GM12874 (cell line): ENCODE data around the gene TRIM43B.

ENCODE experiments used
- TF ChIP-seq, protein P1 (sequence below): IDR thresholded peaks from 2 replicates; pipeline ENCODE4 v1.5.1; 2011; ENCODE audit warnings: low read depth, mild to moderate bottlenecking, control low read depth, low read length, moderate library complexity; ENCODE audit not compliant: insufficient read depth

Gene TRIM43B

DNA sequence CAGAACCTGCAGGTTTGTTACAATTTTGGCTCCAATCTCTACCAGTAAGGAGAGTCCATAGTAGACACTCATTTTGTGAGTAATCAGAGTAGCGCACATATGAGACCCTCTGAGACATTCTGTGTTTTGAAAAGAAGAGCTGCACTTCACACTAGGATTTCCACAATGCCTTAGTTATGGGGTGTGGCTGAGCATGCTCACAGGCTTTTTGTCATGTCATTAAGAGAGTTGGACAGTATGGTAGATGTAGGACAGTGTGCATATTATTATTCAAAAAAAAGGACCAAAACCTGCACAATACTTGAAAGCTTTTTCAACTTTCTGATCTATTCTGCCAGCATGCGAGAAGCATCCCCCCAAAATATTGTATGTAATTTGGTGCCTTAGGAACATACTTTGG is 24.9 kb upstream of the TRIM43B start:
- TF ChIP-seq, protein P1, sequence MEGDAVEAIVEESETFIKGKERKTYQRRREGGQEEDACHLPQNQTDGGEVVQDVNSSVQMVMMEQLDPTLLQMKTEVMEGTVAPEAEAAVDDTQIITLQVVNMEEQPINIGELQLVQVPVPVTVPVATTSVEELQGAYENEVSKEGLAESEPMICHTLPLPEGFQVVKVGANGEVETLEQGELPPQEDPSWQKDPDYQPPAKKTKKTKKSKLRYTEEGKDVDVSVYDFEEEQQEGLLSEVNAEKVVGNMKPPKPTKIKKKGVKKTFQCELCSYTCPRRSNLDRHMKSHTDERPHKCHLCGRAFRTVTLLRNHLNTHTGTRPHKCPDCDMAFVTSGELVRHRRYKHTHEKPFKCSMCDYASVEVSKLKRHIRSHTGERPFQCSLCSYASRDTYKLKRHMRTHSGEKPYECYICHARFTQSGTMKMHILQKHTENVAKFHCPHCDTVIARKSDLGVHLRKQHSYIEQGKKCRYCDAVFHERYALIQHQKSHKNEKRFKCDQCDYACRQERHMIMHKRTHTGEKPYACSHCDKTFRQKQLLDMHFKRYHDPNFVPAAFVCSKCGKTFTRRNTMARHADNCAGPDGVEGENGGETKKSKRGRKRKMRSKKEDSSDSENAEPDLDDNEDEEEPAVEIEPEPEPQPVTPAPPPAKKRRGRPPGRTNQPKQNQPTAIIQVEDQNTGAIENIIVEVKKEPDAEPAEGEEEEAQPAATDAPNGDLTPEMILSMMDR = no peak

DNA sequence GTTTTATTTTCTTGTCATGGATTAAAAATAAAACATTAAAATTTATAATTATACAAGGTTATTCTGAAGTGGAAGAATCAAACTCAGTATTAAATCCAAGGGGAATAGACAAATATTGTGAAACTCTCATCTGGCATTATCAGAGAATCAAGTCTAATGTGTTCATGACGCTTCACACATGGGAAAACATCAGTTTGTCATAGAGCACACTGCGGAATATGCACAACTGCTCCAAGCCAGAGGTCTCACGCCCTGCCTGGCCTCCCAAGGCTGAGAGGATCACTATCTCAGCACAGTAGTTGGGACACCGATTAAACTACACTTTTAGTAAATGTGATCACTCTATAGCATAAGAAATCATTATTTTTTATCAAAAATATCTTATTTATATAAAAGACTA is 20.7 kb upstream of the TRIM43B start:
- TF ChIP-seq, protein P1 = no peak

DNA sequence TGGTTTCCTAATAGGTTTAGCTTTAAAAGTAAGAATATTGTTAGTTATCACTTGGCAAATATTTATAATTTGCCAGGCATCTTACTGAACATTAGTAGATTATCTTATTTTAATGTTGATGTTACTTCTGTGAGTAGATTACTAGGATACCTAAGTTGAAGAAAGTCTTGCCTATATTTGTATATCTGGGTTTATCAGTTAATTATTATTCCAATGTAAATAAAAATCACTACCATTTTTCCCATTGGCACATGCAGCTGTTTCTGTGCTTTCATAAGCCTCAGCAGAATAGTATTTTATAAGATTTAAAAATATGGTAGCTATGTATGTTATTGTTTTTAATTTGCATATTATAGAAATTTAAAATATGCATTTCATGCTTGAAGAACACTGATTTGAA is 16.3 kb upstream of the TRIM43B start:
- TF ChIP-seq, protein P1 = no peak
